ENCODE measurements around the gene PYY. TPM values are rescaled to one million over a fixed set of nuclear protein-coding genes. Genes with fewer than 3 reads are reported as not detected.

PYY gene
- total and polyA plus RNA-seq, 3 experiments from 2014 or later: not detected

- ChIA-PET POLR2A (no interaction called here), CTCF (no interaction called here)
- Histone ChIP-seq H3K9me3 (ENCODE audit: low read length) (no peaks in the 10 kb centered on the region), H3K36me3 (ENCODE audit: insufficient read depth, low read length) (no peaks in the 10 kb centered on the region), H3K27ac (ENCODE audit: low read depth, low read length) (no peak overlapping the region), H3K4me1 (ENCODE audit: insufficient read depth, low read length) (peaks cover 5% of the 10 kb centered on the region), H3K27me3 (ENCODE audit: insufficient read depth, low read length, poor library complexity, severe bottlenecking) (peaks cover 14% of the 10 kb centered on the region), H3K4me3 (ENCODE audit: low read length) (no peak overlapping the region)
- DNase-seq: no peak
- Mint-ChIP-seq H3K27me3 (peaks cover 37 to 74% of the 10 kb centered on the region in 2 donors), H3K27ac (no peak overlapping the region), H3K36me3 (no peaks in the 10 kb centered on the region), H3K9me3 (no peaks in the 10 kb centered on the region), H3K4me1 (peaks cover 0 to 7% (median 4%) of the 10 kb centered on the region in 3 donors), H3K4me3 (peak overlapping the region in 2 of 7 donors; percentile 14 to 75)
These were observed 30.8 kb upstream of the PYY start for GRCh38 chr17:43984521-43984920.

- no peaks in the 10 kb centered on the region for H3K9me3 Mint-ChIP-seq
- H3K27me3 ChIP-seq (ENCODE audit: insufficient read depth, low read length, poor library complexity, severe bottlenecking): peaks cover 14% of the 10 kb centered on the region
- POLR2A ChIA-PET: no interaction called here
- H3K4me3 ChIP-seq (ENCODE audit: low read length): no peak overlapping the region
- H3K36me3 Mint-ChIP-seq: no peaks in the 10 kb centered on the region
- peak in 2 of 5 donors; percentile 16 to 49 for DNase-seq
- peaks cover 38 to 73% of the 10 kb centered on the region in 2 donors for H3K27me3 Mint-ChIP-seq
- H3K4me3 Mint-ChIP-seq: peak overlapping the region in 3 of 7 donors; percentile 25 to 75 (median 47)
- CTCF ChIA-PET: no interaction called here
- H3K4me1 ChIP-seq (ENCODE audit: insufficient read depth, low read length): peaks cover 5% of the 10 kb centered on the region
- H3K9me3 ChIP-seq (ENCODE audit: low read length): no peaks in the 10 kb centered on the region
- no peak overlapping the region for H3K27ac ChIP-seq (ENCODE audit: low read depth, low read length)
- peaks cover 0 to 7% (median 4%) of the 10 kb centered on the region in 3 donors for H3K4me1 Mint-ChIP-seq
- no peaks in the 10 kb centered on the region for H3K36me3 ChIP-seq (ENCODE audit: insufficient read depth, low read length)
- no peak overlapping the region for H3K27ac Mint-ChIP-seq
These were observed 30.0 kb upstream of the PYY start for GRCh38 chr17:43983515-43984411.

- peaks cover 5% of the 10 kb centered on the region for H3K4me1 ChIP-seq (ENCODE audit: insufficient read depth, low read length)
- peak overlapping the region in 2 of 7 donors; percentile 25 to 47 for H3K4me3 Mint-ChIP-seq
- H3K9me3 ChIP-seq (ENCODE audit: low read length): no peaks in the 10 kb centered on the region
- H3K36me3 Mint-ChIP-seq: no peaks in the 10 kb centered on the region
- H3K27me3 Mint-ChIP-seq: peaks cover 39 to 73% of the 10 kb centered on the region in 2 donors
- ChIA-PET POLR2A (no interaction called here), CTCF (no interaction called here)
- H3K27ac Mint-ChIP-seq: no peak overlapping the region
- peaks cover 0 to 7% (median 4%) of the 10 kb centered on the region in 3 donors for H3K4me1 Mint-ChIP-seq
- no peaks in the 10 kb centered on the region for H3K36me3 ChIP-seq (ENCODE audit: insufficient read depth, low read length)
- no peak for DNase-seq
- no peak overlapping the region for H3K27ac ChIP-seq (ENCODE audit: low read depth, low read length)
- H3K9me3 Mint-ChIP-seq: no peaks in the 10 kb centered on the region
- H3K4me3 ChIP-seq (ENCODE audit: low read length): no peak overlapping the region
- peaks cover 14% of the 10 kb centered on the region for H3K27me3 ChIP-seq (ENCODE audit: insufficient read depth, low read length, poor library complexity, severe bottlenecking)
These were observed 29.4 kb upstream of the PYY start for GRCh38 chr17:43983196-43983514.

GRCh38 chr17:43982171-43982570, 28.4 kb upstream of the PYY start:
- no peak for DNase-seq
- H3K27me3 ChIP-seq (ENCODE audit: insufficient read depth, low read length, poor library complexity, severe bottlenecking): peaks cover 14% of the 10 kb centered on the region
- Mint-ChIP-seq H3K27ac (peak overlapping the region in 1 of 8 donors; percentile 88), H3K27me3 (peaks cover 35 to 64% of the 10 kb centered on the region in 2 donors), H3K4me3 (no peak overlapping the region), H3K4me1 (peaks cover 0 to 7% (median under 1%) of the 10 kb centered on the region in 3 donors), H3K9me3 (no peaks in the 10 kb centered on the region), H3K36me3 (no peaks in the 10 kb centered on the region)
- CTCF ChIA-PET: no interaction called here
- H3K27ac ChIP-seq (ENCODE audit: low read depth, low read length): no peak overlapping the region
- H3K4me1 ChIP-seq (ENCODE audit: insufficient read depth, low read length): peaks cover 5% of the 10 kb centered on the region
- no peak overlapping the region for H3K4me3 ChIP-seq (ENCODE audit: low read length)
- POLR2A ChIA-PET: no interaction called here
- no peaks in the 10 kb centered on the region for H3K36me3 ChIP-seq (ENCODE audit: insufficient read depth, low read length)
- H3K9me3 ChIP-seq (ENCODE audit: low read length): no peaks in the 10 kb centered on the region

- H3K4me1 Mint-ChIP-seq: peaks cover 0 to 7% (median 0%) of the 10 kb centered on the region in 3 donors
- CTCF ChIA-PET: interaction anchor here (0.7 to 1.0 kb wide), 2 partner anchors 36 to 101 kb away, joined by 3 to 4 read pairs; no protein-coding TSS in a partner anchor
These were observed 25.9 kb upstream of the PYY start for GRCh38 chr17:43979671-43980070.

GRCh38 chr17:43979011-43979410, 25.3 kb upstream of the PYY start:
- H3K4me1 Mint-ChIP-seq: peaks cover 0 to 7% (median 0%) of the 10 kb centered on the region in 3 donors
- Histone ChIP-seq H3K9me3 (ENCODE audit: low read length) (no peaks in the 10 kb centered on the region), H3K27me3 (ENCODE audit: insufficient read depth, low read length, poor library complexity, severe bottlenecking) (peaks cover 7% of the 10 kb centered on the region), H3K36me3 (ENCODE audit: insufficient read depth, low read length) (no peaks in the 10 kb centered on the region), H3K27ac (ENCODE audit: low read depth, low read length) (no peak overlapping the region), H3K4me3 (ENCODE audit: low read length) (no peak overlapping the region), H3K4me1 (ENCODE audit: insufficient read depth, low read length) (peaks cover 5% of the 10 kb centered on the region)
- no peak overlapping the region for H3K27ac Mint-ChIP-seq
- peaks cover 28 to 47% of the 10 kb centered on the region in 2 donors for H3K27me3 Mint-ChIP-seq
- H3K4me3 Mint-ChIP-seq: no peak overlapping the region
- no peaks in the 10 kb centered on the region for H3K36me3 Mint-ChIP-seq
- CTCF ChIA-PET: interaction anchor here (1.0 kb wide), 1 partner anchor 100 kb away, joined by 3 read pairs; no protein-coding TSS in a partner anchor
- POLR2A ChIA-PET: no interaction called here
- H3K9me3 Mint-ChIP-seq: no peaks in the 10 kb centered on the region
- no peak for DNase-seq

More at GRCh38 chr17:43979671-43980070, 25.9 kb upstream of the PYY start:
- H3K27ac Mint-ChIP-seq: no peak overlapping the region
- H3K4me1 ChIP-seq (ENCODE audit: insufficient read depth, low read length): peaks cover 5% of the 10 kb centered on the region
- no peaks in the 10 kb centered on the region for H3K9me3 Mint-ChIP-seq
- no peak for DNase-seq
- no peaks in the 10 kb centered on the region for H3K36me3 ChIP-seq (ENCODE audit: insufficient read depth, low read length)
- POLR2A ChIA-PET: no interaction called here
- H3K36me3 Mint-ChIP-seq: no peaks in the 10 kb centered on the region
- H3K4me3 Mint-ChIP-seq: no peak overlapping the region
- no peak overlapping the region for H3K27ac ChIP-seq (ENCODE audit: low read depth, low read length)
- no peak overlapping the region for H3K4me3 ChIP-seq (ENCODE audit: low read length)
- H3K9me3 ChIP-seq (ENCODE audit: low read length): no peaks in the 10 kb centered on the region
- H3K27me3 ChIP-seq (ENCODE audit: insufficient read depth, low read length, poor library complexity, severe bottlenecking): peaks cover 7% of the 10 kb centered on the region
- H3K27me3 Mint-ChIP-seq: peaks cover 33 to 48% of the 10 kb centered on the region in 2 donors

- CTCF ChIA-PET: no interaction called here
- no peak overlapping the region for H3K27ac Mint-ChIP-seq
- Histone ChIP-seq H3K4me1 (ENCODE audit: insufficient read depth, low read length) (no peaks in the 10 kb centered on the region), H3K27me3 (ENCODE audit: insufficient read depth, low read length, poor library complexity, severe bottlenecking) (peaks cover under 1% of the 10 kb centered on the region), H3K4me3 (ENCODE audit: low read length) (no peak overlapping the region), H3K9me3 (ENCODE audit: low read length) (no peaks in the 10 kb centered on the region), H3K36me3 (ENCODE audit: insufficient read depth, low read length) (no peaks in the 10 kb centered on the region), H3K27ac (ENCODE audit: low read depth, low read length) (no peak overlapping the region)
- H3K4me1 Mint-ChIP-seq: peaks cover 0 to 2% (median 0%) of the 10 kb centered on the region in 3 donors
- H3K36me3 Mint-ChIP-seq: no peaks in the 10 kb centered on the region
- POLR2A ChIA-PET: no interaction called here
- peaks cover 25 to 49% of the 10 kb centered on the region in 2 donors for H3K27me3 Mint-ChIP-seq
- H3K9me3 Mint-ChIP-seq: no peaks in the 10 kb centered on the region
- H3K4me3 Mint-ChIP-seq: no peak overlapping the region
- no peak for DNase-seq
These were observed 24.3 kb upstream of the PYY start for GRCh38 chr17:43978078-43978477.

GRCh38 chr17:43976963-43977837, 23.5 kb upstream of the PYY start:
- no peaks in the 10 kb centered on the region for H3K36me3 Mint-ChIP-seq
- ChIA-PET CTCF (no interaction called here), POLR2A (no interaction called here)
- H3K4me1 ChIP-seq (ENCODE audit: insufficient read depth, low read length): no peaks in the 10 kb centered on the region
- H3K36me3 ChIP-seq (ENCODE audit: insufficient read depth, low read length): no peaks in the 10 kb centered on the region
- H3K4me3 ChIP-seq (ENCODE audit: low read length): no peak overlapping the region
- DNase-seq: no peak
- no peaks in the 10 kb centered on the region for H3K4me1 Mint-ChIP-seq
- no peak overlapping the region for H3K4me3 Mint-ChIP-seq
- H3K9me3 ChIP-seq (ENCODE audit: low read length): no peaks in the 10 kb centered on the region
- H3K27me3 Mint-ChIP-seq: peaks cover 19 to 42% of the 10 kb centered on the region in 2 donors
- no peaks in the 10 kb centered on the region for H3K9me3 Mint-ChIP-seq
- H3K27ac Mint-ChIP-seq: no peak overlapping the region
- H3K27ac ChIP-seq (ENCODE audit: low read depth, low read length): no peak overlapping the region
- H3K27me3 ChIP-seq (ENCODE audit: insufficient read depth, low read length, poor library complexity, severe bottlenecking): no peaks in the 10 kb centered on the region
